Fibroblast of villous mesenchyme (primary cell): ENCODE measurements around the gene SVOP. TPM values are rescaled to one million over a fixed set of nuclear protein-coding genes. Genes with fewer than 3 reads are reported as not detected.

Source experiments
- DNase-seq: peaks from one replicate; pipeline ENCODE4 v3.0.0-alpha.2; 2010; ENCODE audit warnings: low read depth
- H3K4me3 ChIP-seq: 2 replicates; pipeline ENCODE4 v1.5.1; 2011; ENCODE audit warnings: low read depth, mild to moderate bottlenecking, low read length
- total RNA-seq: library from RNA; depleted of rRNA; stranded (reverse); fragments of >200 nt; gene quantifications from 2 replicates; pipeline ENCODE4 v1.2.3, GENCODE V29; 2012
- TF ChIP-seq, protein P1 (sequence below): IDR thresholded peaks from 2 replicates; pipeline ENCODE4 v1.5.1; 2012; ENCODE audit warnings: low read depth, mild to moderate bottlenecking, low read length; ENCODE audit not compliant: insufficient read depth

SVOP gene
- total RNA-seq, 1 donor = not detected

DNA sequence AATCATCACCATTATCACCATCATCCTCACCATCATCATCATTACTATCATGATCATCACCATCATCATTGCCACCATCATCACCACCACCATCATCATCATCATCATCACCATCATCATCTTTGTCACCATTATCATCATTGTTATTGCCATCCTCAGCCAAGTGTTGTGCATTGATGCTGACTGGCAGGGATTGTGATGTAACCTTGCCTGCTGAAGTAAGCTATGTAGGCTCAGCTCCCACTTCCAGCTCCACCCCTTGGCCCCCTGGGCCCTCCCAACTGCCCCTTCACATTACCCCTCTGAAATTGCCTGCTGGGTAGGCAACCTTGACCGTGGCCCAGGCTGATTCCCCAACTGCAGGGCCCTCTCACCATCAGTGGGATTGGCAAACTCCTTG lies 37.6 kb downstream of the SVOP start:
- TF ChIP-seq, protein P1, sequence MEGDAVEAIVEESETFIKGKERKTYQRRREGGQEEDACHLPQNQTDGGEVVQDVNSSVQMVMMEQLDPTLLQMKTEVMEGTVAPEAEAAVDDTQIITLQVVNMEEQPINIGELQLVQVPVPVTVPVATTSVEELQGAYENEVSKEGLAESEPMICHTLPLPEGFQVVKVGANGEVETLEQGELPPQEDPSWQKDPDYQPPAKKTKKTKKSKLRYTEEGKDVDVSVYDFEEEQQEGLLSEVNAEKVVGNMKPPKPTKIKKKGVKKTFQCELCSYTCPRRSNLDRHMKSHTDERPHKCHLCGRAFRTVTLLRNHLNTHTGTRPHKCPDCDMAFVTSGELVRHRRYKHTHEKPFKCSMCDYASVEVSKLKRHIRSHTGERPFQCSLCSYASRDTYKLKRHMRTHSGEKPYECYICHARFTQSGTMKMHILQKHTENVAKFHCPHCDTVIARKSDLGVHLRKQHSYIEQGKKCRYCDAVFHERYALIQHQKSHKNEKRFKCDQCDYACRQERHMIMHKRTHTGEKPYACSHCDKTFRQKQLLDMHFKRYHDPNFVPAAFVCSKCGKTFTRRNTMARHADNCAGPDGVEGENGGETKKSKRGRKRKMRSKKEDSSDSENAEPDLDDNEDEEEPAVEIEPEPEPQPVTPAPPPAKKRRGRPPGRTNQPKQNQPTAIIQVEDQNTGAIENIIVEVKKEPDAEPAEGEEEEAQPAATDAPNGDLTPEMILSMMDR = no peak
- no peak for DNase-seq
- H3K4me3 ChIP-seq = no peak overlapping the region

DNA sequence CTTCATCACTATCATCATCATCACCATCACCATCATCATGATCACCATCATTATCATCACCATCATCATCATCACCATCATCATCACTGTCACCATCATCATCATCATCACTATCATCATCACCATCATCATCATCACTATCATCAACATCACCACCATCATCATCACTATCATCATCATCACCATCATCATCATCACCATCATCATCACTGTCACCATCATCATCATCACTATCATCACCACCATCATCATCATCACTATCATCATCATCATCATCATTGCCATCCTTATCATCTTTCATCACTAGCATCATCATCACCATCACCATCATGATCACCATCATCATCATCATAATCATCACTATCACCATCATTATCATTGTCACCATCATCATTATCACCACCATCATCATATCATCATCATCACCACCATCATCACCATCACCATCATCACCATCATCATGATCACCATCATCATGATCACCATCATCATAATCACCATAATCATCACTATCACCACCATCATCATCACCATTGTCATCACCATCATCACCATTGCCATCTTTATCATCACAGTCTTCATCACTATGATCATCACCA lies 38.1 kb downstream of the SVOP start:
- TF ChIP-seq, protein P1 = no peak
- H3K4me3 ChIP-seq = no peak overlapping the region
- DNase-seq = no peak

DNA sequence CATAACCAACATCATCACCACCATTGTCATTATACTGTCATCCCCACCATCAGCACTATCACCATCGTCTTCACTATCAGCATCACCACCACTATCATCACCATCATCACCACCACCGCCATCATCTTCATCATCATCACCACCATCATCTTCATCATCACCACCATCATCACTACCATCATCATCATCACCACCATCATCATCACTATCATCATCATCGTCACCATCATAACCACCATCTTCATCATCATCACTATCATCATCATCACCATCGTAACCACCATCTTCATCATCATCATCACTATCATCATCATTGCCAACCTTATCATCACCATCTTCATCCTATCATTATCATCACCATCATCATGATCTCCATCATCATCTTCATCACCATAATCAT lies 39.0 kb downstream of the SVOP start:
- DNase-seq = no peak
- H3K4me3 ChIP-seq = no peak overlapping the region
- TF ChIP-seq, protein P1 = no peak

DNA sequence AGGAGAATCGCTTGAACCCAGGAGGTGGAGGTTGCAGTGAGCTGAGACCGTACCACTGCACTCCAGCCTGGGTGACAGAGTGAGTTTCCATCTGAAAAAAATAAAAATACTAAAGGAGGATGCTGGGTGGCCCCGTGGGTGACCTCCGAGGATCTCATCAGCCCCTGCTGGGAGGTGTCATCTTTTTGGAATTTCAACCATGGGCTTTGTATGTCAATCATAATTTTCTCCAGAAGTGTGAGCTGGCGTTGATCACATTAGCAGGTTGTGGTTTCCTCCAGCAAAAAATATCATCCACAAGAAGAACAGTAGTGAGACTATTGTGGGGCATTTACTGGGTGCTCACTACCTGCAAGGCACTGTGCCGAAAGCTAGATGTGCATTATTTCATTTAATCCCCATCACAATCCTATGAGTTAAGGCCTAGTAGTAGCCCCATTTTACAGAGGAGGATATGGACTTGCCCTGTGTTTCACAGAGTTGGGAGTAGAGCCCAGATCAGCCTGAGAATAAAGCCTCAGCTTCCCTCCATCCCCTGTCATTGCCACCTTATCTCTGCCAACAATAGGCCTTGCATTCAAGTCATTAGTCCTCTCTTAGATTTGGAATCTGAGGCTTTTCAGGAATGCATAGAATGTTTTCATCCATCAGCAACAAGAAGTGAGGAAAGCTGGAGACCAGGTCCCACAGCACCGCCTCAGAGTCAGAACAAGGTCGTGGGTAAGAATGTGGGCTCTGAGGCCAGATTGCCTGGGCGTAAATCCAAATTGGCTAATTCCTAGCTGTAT lies 39.8 kb downstream of the SVOP start:
- TF ChIP-seq, protein P1 = no peak
- H3K4me3 ChIP-seq = no peak overlapping the region
- DNase-seq = no peak

DNA sequence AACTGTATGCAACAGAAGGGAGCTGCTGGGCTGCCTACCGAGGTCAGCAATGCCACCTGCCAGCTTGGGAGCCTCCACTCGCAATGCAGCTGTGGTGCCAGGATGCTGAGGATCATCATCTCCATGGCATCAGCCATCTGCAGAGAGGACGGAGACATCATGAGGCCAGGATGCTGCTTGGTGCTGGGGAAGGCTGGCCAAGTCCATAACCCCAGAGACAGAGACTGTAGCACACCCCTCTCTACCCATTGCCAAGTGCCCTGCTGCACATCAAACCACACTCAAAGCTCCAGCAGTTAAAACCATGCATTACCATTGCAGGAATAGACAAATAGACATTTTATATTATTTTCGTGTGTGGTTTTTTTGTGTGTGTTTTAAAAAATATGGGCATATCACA lies 43.5 kb downstream of the SVOP start:
- no peak for DNase-seq

DNA sequence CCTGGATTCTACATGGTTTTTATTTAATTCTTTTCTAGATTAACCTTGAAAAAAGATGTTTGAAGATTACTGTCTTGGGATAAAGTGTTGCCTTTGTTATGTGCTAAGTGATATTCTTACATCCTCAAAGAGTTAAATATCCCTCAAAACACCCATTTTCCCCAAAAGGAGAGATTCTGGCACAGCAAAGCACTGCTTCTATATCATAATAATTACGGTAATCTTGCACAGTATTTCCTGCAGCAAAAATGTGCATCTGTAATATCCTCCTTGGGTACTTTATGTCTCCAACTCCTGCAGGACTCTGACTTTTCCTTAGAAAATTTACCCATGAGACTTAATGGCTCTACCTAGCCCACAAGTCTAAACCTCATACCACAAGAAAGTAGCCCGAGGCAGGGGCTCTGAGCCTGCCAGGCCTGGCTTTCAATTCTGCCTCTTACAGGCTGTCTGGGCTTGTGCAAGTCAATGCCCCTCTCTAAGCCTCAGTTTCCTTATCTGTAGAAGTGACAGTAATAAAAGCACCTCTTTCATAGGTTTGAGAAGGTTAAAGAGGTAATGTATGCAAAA lies 45.8 kb downstream of the SVOP start:
- H3K4me3 ChIP-seq = no peak overlapping the region
- TF ChIP-seq, protein P1 = no peak
- no peak for DNase-seq

More for the DNA sequence above, 43.5 kb downstream of the SVOP start:
- TF ChIP-seq, protein P1 = no peak
- H3K4me3 ChIP-seq = no peak overlapping the region
